ENCODE measurements around the gene SLC28A3.
"Not testable (repeated sequence)": the region's sequence is repeated elsewhere in the genome, so short reads cannot be mapped to it uniquely, and the experiment has no call there.

The SLC28A3 gene

GRCh38 chr9:84340535-84340934 lies at the start of gene SLC28A3:
TSS of gene SLC28A3 (minus strand) at chr9:84340758. CDS start at chr9:84340633, 125 bp downstream.
- in situ Hi-C loops (cut with HindIII; ENCODE audit: low sequenced_read_pairs): no loop called here

- in situ Hi-C loops (cut with HindIII; ENCODE audit: low sequenced_read_pairs): not testable (repeated sequence)
These were observed 49.7 kb upstream of the SLC28A3 start for GRCh38 chr9:84390254-84390653.

- in situ Hi-C loops (cut with HindIII; ENCODE audit: low sequenced_read_pairs): no loop called here
These were observed 47.3 kb upstream of the SLC28A3 start for GRCh38 chr9:84387821-84388220.

- in situ Hi-C loops (cut with HindIII; ENCODE audit: low sequenced_read_pairs): no loop called here
These were observed 46.2 kb upstream of the SLC28A3 start for GRCh38 chr9:84386753-84387152.

- in situ Hi-C loops (cut with HindIII; ENCODE audit: low sequenced_read_pairs): no loop called here
These were observed 45.0 kb upstream of the SLC28A3 start for GRCh38 chr9:84385386-84386040.

GRCh38 chr9:84384617-84385016 lies 44.1 kb upstream of the SLC28A3 start:
- in situ Hi-C loops (cut with HindIII; ENCODE audit: low sequenced_read_pairs): no loop called here

- in situ Hi-C loops (cut with HindIII; ENCODE audit: low sequenced_read_pairs): no loop called here
These were observed 42.6 kb upstream of the SLC28A3 start for GRCh38 chr9:84383178-84383577.

- in situ Hi-C loops (cut with HindIII; ENCODE audit: low sequenced_read_pairs): no loop called here
These were observed 42.2 kb upstream of the SLC28A3 start for GRCh38 chr9:84382720-84383119.

- in situ Hi-C loops (cut with HindIII; ENCODE audit: low sequenced_read_pairs): no loop called here
These were observed 41.0 kb upstream of the SLC28A3 start for GRCh38 chr9:84381508-84381907.

- in situ Hi-C loops (cut with HindIII; ENCODE audit: low sequenced_read_pairs): no loop called here
These were observed 39.2 kb upstream of the SLC28A3 start for GRCh38 chr9:84379740-84380139.

GRCh38 chr9:84375954-84376353 lies 35.4 kb upstream of the SLC28A3 start:
- in situ Hi-C loops (cut with HindIII; ENCODE audit: low sequenced_read_pairs): no loop called here

- in situ Hi-C loops (cut with HindIII; ENCODE audit: low sequenced_read_pairs): no loop called here
These were observed 34.0 kb upstream of the SLC28A3 start for GRCh38 chr9:84374516-84374915.

GRCh38 chr9:84374013-84374412 lies 33.5 kb upstream of the SLC28A3 start:
- in situ Hi-C loops (cut with HindIII; ENCODE audit: low sequenced_read_pairs): no loop called here

GRCh38 chr9:84371737-84372136 lies 31.2 kb upstream of the SLC28A3 start:
- in situ Hi-C loops (cut with HindIII; ENCODE audit: low sequenced_read_pairs): no loop called here

- in situ Hi-C loops (cut with HindIII; ENCODE audit: low sequenced_read_pairs): no loop called here
These were observed 28.0 kb upstream of the SLC28A3 start for GRCh38 chr9:84368601-84369000.

GRCh38 chr9:84367726-84368125 lies 27.2 kb upstream of the SLC28A3 start:
- in situ Hi-C loops (cut with HindIII; ENCODE audit: low sequenced_read_pairs): not testable (repeated sequence)

GRCh38 chr9:84366683-84367082 lies 26.1 kb upstream of the SLC28A3 start:
- in situ Hi-C loops (cut with HindIII; ENCODE audit: low sequenced_read_pairs): no loop called here

GRCh38 chr9:84364894-84365490 lies 24.4 kb upstream of the SLC28A3 start:
- in situ Hi-C loops (cut with HindIII; ENCODE audit: low sequenced_read_pairs): not testable (repeated sequence)

- in situ Hi-C loops (cut with HindIII; ENCODE audit: low sequenced_read_pairs): no loop called here
These were observed 21.1 kb upstream of the SLC28A3 start for GRCh38 chr9:84361645-84362044.

- in situ Hi-C loops (cut with HindIII; ENCODE audit: low sequenced_read_pairs): no loop called here
These were observed 16.7 kb upstream of the SLC28A3 start for GRCh38 chr9:84357275-84357674.

GRCh38 chr9:84354035-84354434 lies 13.5 kb upstream of the SLC28A3 start:
- in situ Hi-C loops (cut with HindIII; ENCODE audit: low sequenced_read_pairs): no loop called here

GRCh38 chr9:84349671-84350070 lies 9.1 kb upstream of the SLC28A3 start:
- in situ Hi-C loops (cut with HindIII; ENCODE audit: low sequenced_read_pairs): no loop called here

GRCh38 chr9:84343111-84343521 lies 2.6 kb upstream of the SLC28A3 start:
- in situ Hi-C loops (cut with HindIII; ENCODE audit: low sequenced_read_pairs): no loop called here
